Measurements from ENCODE around the gene AOAH.

DNA sequence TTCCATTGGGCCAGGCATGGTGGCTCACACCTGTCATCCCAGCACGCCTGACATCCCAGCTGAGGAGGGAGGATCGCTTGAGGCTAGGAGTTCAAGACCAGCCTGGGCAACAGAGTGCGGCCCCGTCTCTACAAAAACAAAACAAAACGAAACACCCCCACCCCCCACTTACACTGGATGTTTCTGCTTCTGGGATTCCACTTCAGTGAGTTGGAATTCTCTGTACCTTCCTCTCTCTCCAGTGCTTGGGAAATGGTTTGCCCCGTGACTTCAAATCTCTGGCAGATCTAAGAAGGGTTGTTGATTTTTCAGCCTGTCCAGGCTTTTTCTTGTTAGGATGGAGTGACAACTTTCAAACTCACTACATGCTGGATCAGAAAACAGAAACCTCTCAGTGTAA is 227.7 kb downstream of the AOAH start:
- TF ChIP-seq POLR2A (IDR thresholded peaks at IDR 0.05): no peak
- TF ChIP-seq, protein P1, sequence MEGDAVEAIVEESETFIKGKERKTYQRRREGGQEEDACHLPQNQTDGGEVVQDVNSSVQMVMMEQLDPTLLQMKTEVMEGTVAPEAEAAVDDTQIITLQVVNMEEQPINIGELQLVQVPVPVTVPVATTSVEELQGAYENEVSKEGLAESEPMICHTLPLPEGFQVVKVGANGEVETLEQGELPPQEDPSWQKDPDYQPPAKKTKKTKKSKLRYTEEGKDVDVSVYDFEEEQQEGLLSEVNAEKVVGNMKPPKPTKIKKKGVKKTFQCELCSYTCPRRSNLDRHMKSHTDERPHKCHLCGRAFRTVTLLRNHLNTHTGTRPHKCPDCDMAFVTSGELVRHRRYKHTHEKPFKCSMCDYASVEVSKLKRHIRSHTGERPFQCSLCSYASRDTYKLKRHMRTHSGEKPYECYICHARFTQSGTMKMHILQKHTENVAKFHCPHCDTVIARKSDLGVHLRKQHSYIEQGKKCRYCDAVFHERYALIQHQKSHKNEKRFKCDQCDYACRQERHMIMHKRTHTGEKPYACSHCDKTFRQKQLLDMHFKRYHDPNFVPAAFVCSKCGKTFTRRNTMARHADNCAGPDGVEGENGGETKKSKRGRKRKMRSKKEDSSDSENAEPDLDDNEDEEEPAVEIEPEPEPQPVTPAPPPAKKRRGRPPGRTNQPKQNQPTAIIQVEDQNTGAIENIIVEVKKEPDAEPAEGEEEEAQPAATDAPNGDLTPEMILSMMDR (IDR thresholded peaks at IDR 0.05): no peak

All from esophagus squamous epithelium (tissue), 4 donors.